A204.1 (cell line): ENCODE measurements around the gene ACTRT3.

Experiments
- FAIRE-seq: peaks from 2 replicates; lab custom pipeline; 2012; peaks lifted over from hg19 to GRCh38; lab: Jason Lieb, UNC

ACTRT3 gene

GRCh38 chr3:169769287-169770181, at the start of gene ACTRT3:
Gene ACTRT3 (minus strand): TSS chr3:169769561. CDS start chr3:169769520, 41 bp downstream.
- no peak for FAIRE-seq

GRCh38 chr3:169818316-169818715, 49.0 kb upstream of the ACTRT3 start:
- no peak for FAIRE-seq

- FAIRE-seq, result no peak
These were observed 46.3 kb upstream of the ACTRT3 start for GRCh38 chr3:169815590-169816150.

GRCh38 chr3:169813757-169814517, 44.6 kb upstream of the ACTRT3 start:
- no peak for FAIRE-seq

GRCh38 chr3:169813278-169813677, 43.9 kb upstream of the ACTRT3 start:
- FAIRE-seq, result no peak

GRCh38 chr3:169812332-169813235, 43.2 kb upstream of the ACTRT3 start, which contains the start of the genes LRRC34 and LRRIQ4:
Gene LRRC34 (minus strand): TSS chr3:169812904. CDS start chr3:169812548, 356 bp downstream.
Gene LRRIQ4 (plus strand): TSS chr3:169812870. CDS start chr3:169821922, 9,052 bp downstream.
- no peak for FAIRE-seq

GRCh38 chr3:169811631-169812331, 42.4 kb upstream of the ACTRT3 start:
- FAIRE-seq, result no peak

GRCh38 chr3:169809230-169809795, 40.0 kb upstream of the ACTRT3 start:
- FAIRE-seq, result no peak

GRCh38 chr3:169804681-169805080, 35.3 kb upstream of the ACTRT3 start:
- no peak for FAIRE-seq

GRCh38 chr3:169792359-169792758, 23.0 kb upstream of the ACTRT3 start:
- no peak for FAIRE-seq

- no peak for FAIRE-seq
These were observed 21.5 kb upstream of the ACTRT3 start for GRCh38 chr3:169790687-169791429.

- FAIRE-seq, result no peak
These were observed 20.9 kb upstream of the ACTRT3 start for GRCh38 chr3:169790219-169790618.

- no peak for FAIRE-seq
These were observed 18.4 kb upstream of the ACTRT3 start for GRCh38 chr3:169787791-169788190.

- FAIRE-seq, result no peak
These were observed 17.8 kb upstream of the ACTRT3 start for GRCh38 chr3:169787120-169787519.

GRCh38 chr3:169781209-169781855, 12.0 kb upstream of the ACTRT3 start:
- no peak for FAIRE-seq

GRCh38 chr3:169780742-169781141, 11.4 kb upstream of the ACTRT3 start:
- FAIRE-seq, result no peak

- no peak for FAIRE-seq
These were observed 8.5 kb upstream of the ACTRT3 start for GRCh38 chr3:169777822-169778221.

- no peak for FAIRE-seq
These were observed 4.8 kb upstream of the ACTRT3 start for GRCh38 chr3:169774186-169774585.
